Measurements from ENCODE around the gene ARHGEF12.

The ARHGEF12 gene

DNA sequence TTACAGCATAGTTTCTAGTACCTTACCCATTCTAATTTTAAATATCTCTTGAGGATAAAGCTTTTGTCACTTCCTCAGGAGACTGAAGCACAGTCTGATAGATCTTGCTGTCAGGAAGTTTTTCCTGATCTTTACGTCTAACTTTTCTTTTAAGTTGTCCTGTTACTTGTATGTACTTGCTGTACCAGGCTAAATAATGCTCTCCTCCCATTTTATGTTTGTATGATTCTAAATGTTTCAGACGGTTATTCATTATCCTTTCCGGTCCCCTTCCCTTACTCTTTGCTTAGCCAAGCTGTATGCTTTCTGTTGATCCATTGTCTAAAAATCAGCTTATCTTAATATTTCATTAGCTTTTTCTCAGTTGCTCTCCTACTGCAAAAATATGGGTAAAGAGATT lies 6.0 kb downstream of the ARHGEF12 start:
- no peak for DNase-seq

DNA sequence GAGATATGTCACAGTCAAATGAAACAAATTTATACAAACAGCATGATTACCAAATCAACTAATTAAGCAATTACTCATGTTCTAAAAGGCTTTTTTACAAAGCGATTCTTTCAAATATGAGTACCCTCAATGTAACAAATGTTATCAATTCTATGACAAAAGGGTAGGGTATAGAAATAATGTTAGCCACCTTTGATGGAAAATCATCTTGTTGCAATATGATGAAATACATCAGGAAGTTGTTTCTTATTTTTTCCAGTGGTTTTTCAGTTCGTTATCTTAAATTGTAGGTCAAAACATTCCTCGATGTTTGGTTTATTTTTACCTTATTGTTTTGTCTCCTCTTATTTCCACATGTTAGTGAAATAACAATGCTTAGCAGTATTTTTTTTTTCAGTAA lies 6.5 kb downstream of the ARHGEF12 start:
- no peak for DNase-seq

DNA sequence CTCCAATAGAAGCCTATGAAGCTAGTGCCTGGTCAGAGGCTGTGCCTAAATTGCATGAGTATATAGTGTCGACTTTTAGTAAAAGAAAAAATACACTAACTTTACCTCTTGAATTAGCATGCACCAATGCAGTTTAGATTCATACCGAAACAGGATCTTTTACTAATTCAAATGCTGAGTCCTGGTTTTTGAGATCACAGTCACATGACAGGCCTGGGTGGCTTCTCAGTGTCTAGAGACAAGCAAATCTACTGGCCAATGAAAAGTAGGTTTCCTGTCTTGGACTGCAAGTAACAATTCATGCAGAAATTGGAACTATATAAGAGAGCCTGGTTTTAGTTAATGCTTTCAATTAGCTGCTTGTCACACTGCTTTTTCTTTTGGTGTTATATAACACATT lies 7.2 kb downstream of the ARHGEF12 start:
- DNase-seq: peak in 1 of 5 experiments; percentile 62

- DNase-seq: peak in 3 of 5 experiments; percentile 16 to 92 (median 81)
Observed at GRCh38 chr11:120344302-120345004, 8.2 kb downstream of the ARHGEF12 start.

DNA sequence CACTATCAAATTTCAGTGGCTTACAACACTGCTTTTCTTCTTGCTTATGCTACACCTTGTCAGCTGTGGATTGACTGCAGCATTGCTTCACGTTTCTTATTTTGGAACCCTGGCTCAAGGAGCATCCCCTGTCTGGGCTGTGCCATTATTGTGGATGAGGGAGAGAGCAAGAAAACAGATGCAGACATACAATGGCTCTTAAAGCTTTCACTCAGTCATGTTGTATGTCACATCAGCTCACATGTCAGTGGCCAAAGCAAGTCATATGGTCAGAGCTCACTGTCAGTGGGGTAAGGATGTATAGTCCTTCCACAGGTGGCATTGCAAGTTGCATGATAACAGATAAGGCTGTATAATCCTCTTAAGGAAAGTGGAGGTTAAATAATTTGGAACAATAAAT lies 10.0 kb downstream of the ARHGEF12 start:
- no peak for DNase-seq

GRCh38 chr11:120350637-120351036 lies 14.4 kb downstream of the ARHGEF12 start:
- no peak for DNase-seq

GRCh38 chr11:120352405-120352804 lies 16.2 kb downstream of the ARHGEF12 start:
- DNase-seq: no peak

DNA sequence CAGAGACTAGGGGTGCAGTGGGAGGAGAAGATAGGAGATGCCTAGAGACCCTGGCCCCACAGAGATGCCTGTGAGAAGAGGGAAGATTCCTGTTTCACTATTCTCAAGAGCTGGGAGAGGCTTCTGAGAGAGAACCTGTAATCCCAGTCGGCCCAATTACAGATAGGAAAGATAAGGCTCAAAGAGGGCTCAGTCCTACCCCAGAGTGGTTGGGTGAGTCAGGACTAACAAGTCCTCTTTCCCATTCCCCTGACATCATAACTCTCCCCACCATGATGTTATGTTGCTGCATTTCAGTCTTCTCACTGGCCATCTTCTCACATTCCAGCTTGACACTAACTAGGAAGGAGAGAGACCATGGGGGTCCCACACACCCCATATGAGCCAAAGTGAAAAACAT lies 17.9 kb downstream of the ARHGEF12 start:
- no peak for DNase-seq

- no peak for DNase-seq
Observed at GRCh38 chr11:120354779-120355178, 18.6 kb downstream of the ARHGEF12 start.

DNA sequence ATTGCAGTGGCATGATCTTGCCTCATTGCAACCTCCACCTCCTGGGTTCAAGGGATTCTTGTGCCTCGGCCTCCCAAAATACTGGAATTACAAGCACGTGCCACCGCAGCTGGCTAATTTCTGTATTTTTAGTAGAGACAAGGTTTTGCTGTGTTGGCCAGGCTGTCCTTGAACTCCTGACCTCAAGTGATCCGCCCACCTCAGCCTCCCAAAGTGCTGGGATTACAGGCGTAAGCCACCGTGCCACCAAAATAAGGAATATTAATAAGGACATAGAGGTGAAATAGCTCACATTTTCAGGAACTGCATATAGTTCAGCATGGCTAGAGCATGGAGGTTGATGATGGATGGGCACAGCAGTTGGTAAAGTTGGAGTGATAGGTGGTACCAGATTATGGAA lies 21.4 kb downstream of the ARHGEF12 start:
- DNase-seq: no peak

- DNase-seq: no peak
Observed at GRCh38 chr11:120358729-120359128, 22.5 kb downstream of the ARHGEF12 start.

DNA sequence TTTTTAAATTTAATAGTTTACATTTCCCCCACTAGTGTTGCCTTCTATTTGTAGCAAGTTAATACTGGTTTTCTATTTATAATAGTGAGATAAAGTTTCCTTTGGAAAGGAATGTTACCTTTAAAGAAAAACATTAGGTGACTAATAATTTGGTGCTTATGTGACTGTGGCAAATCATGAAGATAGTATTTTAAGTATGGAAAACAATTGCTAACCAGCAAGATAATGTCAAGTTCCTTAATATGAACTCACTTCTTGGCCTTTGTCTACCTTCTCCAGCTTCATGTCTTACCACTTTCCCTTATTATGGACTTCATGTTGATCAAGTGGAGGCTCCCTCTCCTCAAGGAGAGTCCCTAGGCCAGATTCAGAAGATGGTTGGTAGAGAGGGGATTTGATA lies 27.2 kb downstream of the ARHGEF12 start:
- no peak for DNase-seq

- no peak for DNase-seq
Observed at GRCh38 chr11:120365512-120365911, 29.3 kb downstream of the ARHGEF12 start.

- no peak for DNase-seq
Observed at GRCh38 chr11:120372296-120372695, 36.1 kb downstream of the ARHGEF12 start.

DNA sequence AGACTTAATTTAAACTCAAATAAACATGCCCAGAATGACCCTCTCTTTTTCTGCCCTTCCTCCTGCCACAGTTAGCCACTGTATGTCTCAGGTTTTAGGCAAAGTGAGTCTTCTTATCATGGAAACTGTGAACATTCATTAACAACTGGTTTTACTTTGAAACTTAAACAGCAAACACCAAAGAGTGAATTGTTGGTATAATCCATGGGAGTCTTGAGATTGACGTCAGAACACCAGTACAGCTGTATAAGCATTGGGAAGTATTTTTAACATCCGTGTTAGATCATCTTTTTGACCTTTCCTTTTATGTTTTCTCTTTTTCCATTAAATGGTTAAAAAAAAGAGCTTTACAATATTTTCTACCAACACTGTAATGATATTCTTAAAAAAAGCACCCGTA lies 38.9 kb downstream of the ARHGEF12 start:
- no peak for DNase-seq

DNA sequence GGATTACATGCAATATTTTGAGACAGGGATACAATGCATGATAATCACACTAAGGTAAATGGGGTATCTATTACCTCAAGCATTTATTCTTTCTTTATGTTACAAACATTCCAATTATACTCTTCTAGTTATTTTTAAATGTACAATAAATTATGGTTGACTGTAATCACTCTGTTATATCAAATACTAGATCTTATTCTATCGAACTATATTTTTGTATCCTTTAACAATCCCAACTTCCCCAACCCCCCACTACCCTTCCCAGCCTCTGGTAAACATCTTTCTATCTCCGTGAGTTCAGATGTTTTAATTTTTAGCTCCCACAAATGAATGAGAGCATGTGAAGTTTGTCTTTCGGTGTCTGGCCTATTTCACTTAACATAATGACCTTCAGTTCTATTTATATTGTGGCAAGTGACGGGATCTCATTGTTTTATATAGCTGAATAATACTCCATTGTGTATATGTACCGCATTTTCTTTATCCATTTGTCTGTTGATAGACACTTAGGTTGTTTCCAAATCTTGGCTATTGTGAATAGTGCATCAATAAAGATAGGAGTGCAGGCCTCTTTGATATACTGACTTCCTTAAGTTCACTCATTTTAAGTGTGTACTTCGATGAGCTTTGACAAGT lies 40.5 kb downstream of the ARHGEF12 start:
- no peak for DNase-seq

- DNase-seq: no peak
Observed at GRCh38 chr11:120378474-120378873, 42.3 kb downstream of the ARHGEF12 start.

DNA sequence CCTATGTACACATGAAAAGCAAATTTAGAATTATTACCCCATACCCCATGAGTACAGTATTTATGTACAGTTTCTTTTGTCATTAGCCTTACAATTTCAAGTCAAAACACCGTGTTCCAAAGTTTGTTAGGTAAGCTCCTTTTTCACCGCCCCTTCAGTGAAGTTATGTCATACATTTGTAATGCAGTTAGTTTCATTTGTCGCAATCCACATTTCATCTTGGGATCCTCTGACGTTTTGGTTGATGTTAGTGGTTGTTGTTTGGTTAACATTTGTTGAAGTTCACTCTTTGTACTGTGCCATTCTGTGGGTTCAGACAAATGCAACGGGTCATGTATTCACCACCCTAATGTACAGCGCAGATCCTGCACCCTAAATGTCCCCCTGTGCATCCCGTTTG lies 45.2 kb downstream of the ARHGEF12 start:
- no peak for DNase-seq

GRCh38 chr11:120383518-120384155 lies 47.4 kb downstream of the ARHGEF12 start:
- no peak for DNase-seq

GRCh38 chr11:120384476-120384875 lies 48.3 kb downstream of the ARHGEF12 start:
- DNase-seq: no peak

GRCh38 chr11:120385110-120385509 lies 48.9 kb downstream of the ARHGEF12 start:
- no peak for DNase-seq

GRCh38 chr11:120385655-120386054 lies 49.4 kb downstream of the ARHGEF12 start:
- no peak for DNase-seq

DNA sequence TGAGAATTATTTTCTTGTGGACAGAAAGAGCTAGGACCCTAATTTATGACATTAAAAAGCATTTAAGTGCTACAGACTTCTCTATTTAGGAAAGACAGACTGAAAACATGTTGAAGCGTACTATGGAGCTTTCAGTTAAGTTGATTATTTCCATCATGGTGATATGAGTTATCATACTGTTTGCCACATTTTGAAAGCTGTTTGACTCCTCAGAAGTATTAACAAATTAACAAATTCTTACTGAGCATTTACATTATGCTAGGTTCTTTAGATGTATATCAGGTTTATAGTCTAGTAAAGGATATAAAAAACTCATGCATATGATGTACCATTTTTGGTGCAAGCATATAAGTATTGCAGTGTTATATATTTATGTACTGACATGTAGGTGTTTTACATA lies 50.1 kb downstream of the ARHGEF12 start:
- DNase-seq: no peak

DNA sequence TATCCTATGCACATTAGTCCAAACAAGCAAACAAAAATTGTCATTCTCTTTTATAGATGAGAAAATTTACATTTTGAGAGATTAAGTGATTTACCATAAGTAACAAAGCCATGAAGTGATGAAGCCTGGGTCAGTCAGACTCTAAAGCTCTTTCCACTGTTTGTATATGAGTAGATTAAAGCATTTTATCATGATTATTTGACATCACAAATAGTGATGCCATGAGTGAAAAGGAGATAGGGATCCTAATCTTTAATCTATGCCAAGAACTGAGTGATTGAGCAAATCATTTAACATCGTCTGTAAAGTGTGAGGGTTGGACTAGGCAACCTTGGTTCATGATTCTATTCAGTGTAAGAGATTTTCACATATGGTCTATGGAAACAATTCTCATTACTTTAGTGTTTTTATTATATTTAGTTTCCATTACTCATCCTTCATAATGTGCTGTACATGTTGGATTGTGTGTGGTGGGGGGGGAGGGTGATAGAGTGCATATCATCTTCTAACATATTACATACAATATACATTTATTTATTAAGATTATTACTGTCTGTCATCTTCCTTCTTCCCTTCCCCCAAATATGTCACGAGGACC lies 50.7 kb downstream of the ARHGEF12 start:
- no peak for DNase-seq

All from T-helper 2 cell (primary cell).